Karpas-422 (cell line): Measurements from ENCODE around the gene SUCLG2. TPM values are rescaled to one million over a fixed set of nuclear protein-coding genes. Genes with fewer than 3 reads are reported as not detected.

Source experiments
- DNase-seq: peaks from one replicate; pipeline ENCODE4 v3.0.0-alpha.2; 2015
- H2AFZ ChIP-seq: fragments of 200-600 bp; sonication (generic); 2 replicates; pipeline ENCODE4 v1.6.1; 2014; ENCODE audit warnings: antibody characterized with exemption, low read length, mixed read lengths
- H3K27ac ChIP-seq: fragments of 200-600 bp; sonication (generic); 2 replicates; pipeline ENCODE4 v1.5.1; 2014; ENCODE audit warnings: mild to moderate bottlenecking, low read length, moderate library complexity
- H3K27me3 ChIP-seq: fragments of 200-600 bp; sonication (generic); 2 replicates; pipeline ENCODE4 v1.6.1; 2014; ENCODE audit warnings: low read length, mixed read lengths
- H3K36me3 ChIP-seq: fragments of 200-600 bp; sonication (generic); 2 replicates; pipeline ENCODE4 v1.6.1; 2014; ENCODE audit warnings: low read length, mixed read lengths; ENCODE audit not compliant: insufficient read depth
- H3K4me1 ChIP-seq: fragments of 200-600 bp; sonication (generic); 2 replicates; pipeline ENCODE4 v1.6.1; 2014; ENCODE audit warnings: mild to moderate bottlenecking, low read length, mixed read lengths
- H3K4me2 ChIP-seq: fragments of 200-600 bp; sonication (generic); 2 replicates; pipeline ENCODE4 v1.6.1; 2014; ENCODE audit warnings: low read length, low read depth, mild to moderate bottlenecking; ENCODE audit not compliant: poor library complexity, severe bottlenecking
- H3K4me3 ChIP-seq: fragments of 200-600 bp; sonication (generic); 2 replicates; pipeline ENCODE4 v1.5.1; 2014; ENCODE audit warnings: mild to moderate bottlenecking, antibody characterized with exemption, low read length, mixed read lengths
- H3K79me2 ChIP-seq: fragments of 200-600 bp; sonication (generic); 2 replicates; pipeline ENCODE4 v1.6.1; 2014; ENCODE audit warnings: mild to moderate bottlenecking, low read length, mixed read lengths
- H3K9ac ChIP-seq: fragments of 200-600 bp; sonication (generic); 2 replicates; pipeline ENCODE4 v1.6.0; 2014; ENCODE audit warnings: low read length
- H3K9me2 ChIP-seq: fragments of 200-600 bp; sonication (generic), shearing (Covaris generic); replicated peaks from 2 replicates; pipeline ENCODE4 v1.6.0; 2014; ENCODE audit warnings: mild to moderate bottlenecking, low read length, moderate library complexity; ENCODE audit not compliant: insufficient read depth
- H3K9me3 ChIP-seq: fragments of 300-700, 200-600 bp; sonication (generic); 2 replicates; pipeline ENCODE4 v1.6.1; 2014; ENCODE audit warnings: low read length, mixed read lengths
- H4K20me1 ChIP-seq: fragments of 200-600 bp; sonication (generic); 2 replicates; pipeline ENCODE4 v1.6.1; 2014; ENCODE audit warnings: mild to moderate bottlenecking, antibody characterized with exemption, low read length, low read depth; ENCODE audit not compliant: insufficient read depth
- total RNA-seq: library from RNA; depleted of rRNA; stranded (reverse); fragments of >200 nt; shearing (Covaris generic); gene quantifications from 2 replicates; pipeline ENCODE4 v1.2.3, GENCODE V29; 2014; ENCODE audit warnings: low replicate concordance

Gene SUCLG2
- total RNA-seq, 1 experiment from 2014 or later = 53.6 TPM

- Histone ChIP-seq H3K4me3 (no peak overlapping the region), H4K20me1 (no peaks in the 10 kb centered on the region), H3K9ac (no peak overlapping the region), H3K36me3 (no peaks in the 10 kb centered on the region; the same call in none of the 2 replicates), H3K9me2 (no peaks in the 10 kb centered on the region), H3K27me3 (no peaks in the 10 kb centered on the region), H3K79me2 (peaks cover 37% of the 10 kb centered on the region), H3K27ac (no peak overlapping the region), H2AFZ (no peak overlapping the region), H3K4me2 (no peak overlapping the region), H3K4me1 (peaks cover 14% of the 10 kb centered on the region), H3K9me3 (no peaks in the 10 kb centered on the region)
- no peak for DNase-seq
Observed at GRCh38 chr3:67526246-67526645, 128.2 kb downstream of the SUCLG2 start.

GRCh38 chr3:67524046-67524445 lies 130.4 kb downstream of the SUCLG2 start:
- Histone ChIP-seq H3K27me3 (no peaks in the 10 kb centered on the region), H3K4me1 (peaks cover 23% of the 10 kb centered on the region), H3K27ac (no peak overlapping the region), H3K79me2 (peaks cover 22% of the 10 kb centered on the region; the same call in 1 of the 2 replicates), H3K36me3 (no peaks in the 10 kb centered on the region; the same call in none of the 2 replicates), H4K20me1 (no peaks in the 10 kb centered on the region), H3K4me3 (no peak overlapping the region), H3K4me2 (no peak overlapping the region), H3K9me3 (no peaks in the 10 kb centered on the region), H3K9ac (no peak overlapping the region), H3K9me2 (no peaks in the 10 kb centered on the region), H2AFZ (no peak overlapping the region)
- DNase-seq = no peak

GRCh38 chr3:67522081-67522480 lies 132.3 kb downstream of the SUCLG2 start:
- Histone ChIP-seq H3K9me3 (no peaks in the 10 kb centered on the region), H2AFZ (no peak overlapping the region), H3K4me3 (no peak overlapping the region), H3K4me2 (no peak overlapping the region), H4K20me1 (no peaks in the 10 kb centered on the region), H3K27ac (no peak overlapping the region), H3K36me3 (peaks cover 10% of the 10 kb centered on the region; the same call in 1 of the 2 replicates), H3K27me3 (no peaks in the 10 kb centered on the region), H3K9me2 (no peaks in the 10 kb centered on the region), H3K4me1 (peaks cover 23% of the 10 kb centered on the region), H3K9ac (no peak overlapping the region), H3K79me2 (peaks cover 22% of the 10 kb centered on the region; the same call in 1 of the 2 replicates)
- DNase-seq = no peak

GRCh38 chr3:67521053-67521646 lies 133.3 kb downstream of the SUCLG2 start:
- peak; percentile 56 for DNase-seq
- Histone ChIP-seq H3K27me3 (no peaks in the 10 kb centered on the region), H4K20me1 (no peaks in the 10 kb centered on the region), H3K79me2 (peaks cover 22% of the 10 kb centered on the region; the same call in 1 of the 2 replicates), H3K9me3 (no peaks in the 10 kb centered on the region), H3K4me2 (peak overlapping the region; percentile 80), H2AFZ (no peak overlapping the region), H3K4me3 (peak overlapping the region; percentile 62), H3K4me1 (peaks cover 17% of the 10 kb centered on the region), H3K9ac (peak overlapping the region; percentile 57), H3K36me3 (peaks cover 16% of the 10 kb centered on the region; the same call in 1 of the 2 replicates), H3K27ac (peak overlapping the region; percentile 70), H3K9me2 (no peaks in the 10 kb centered on the region)

GRCh38 chr3:67518236-67518635 lies 136.2 kb downstream of the SUCLG2 start:
- Histone ChIP-seq H2AFZ (no peak overlapping the region), H3K4me1 (peaks cover 14% of the 10 kb centered on the region), H3K27me3 (no peaks in the 10 kb centered on the region), H3K79me2 (peaks cover 13% of the 10 kb centered on the region; the same call in 1 of the 2 replicates), H3K4me3 (no peak overlapping the region), H3K36me3 (peaks cover 20% of the 10 kb centered on the region; the same call in 1 of the 2 replicates), H3K9me3 (no peaks in the 10 kb centered on the region), H4K20me1 (no peaks in the 10 kb centered on the region), H3K9ac (no peak overlapping the region), H3K4me2 (no peak overlapping the region), H3K9me2 (no peaks in the 10 kb centered on the region), H3K27ac (no peak overlapping the region)
- no peak for DNase-seq

GRCh38 chr3:67517781-67518180 lies 136.6 kb downstream of the SUCLG2 start:
- Histone ChIP-seq H3K4me3 (no peak overlapping the region), H3K36me3 (peaks cover 20% of the 10 kb centered on the region; the same call in 1 of the 2 replicates), H3K4me1 (peaks cover 14% of the 10 kb centered on the region), H2AFZ (no peak overlapping the region), H3K27me3 (no peaks in the 10 kb centered on the region), H3K9me2 (no peaks in the 10 kb centered on the region), H4K20me1 (no peaks in the 10 kb centered on the region), H3K79me2 (peaks cover 11% of the 10 kb centered on the region; the same call in 1 of the 2 replicates), H3K9me3 (no peaks in the 10 kb centered on the region), H3K4me2 (no peak overlapping the region), H3K27ac (no peak overlapping the region), H3K9ac (no peak overlapping the region)
- DNase-seq = no peak

- H3K27me3 ChIP-seq = no peaks in the 10 kb centered on the region
- H3K4me3 ChIP-seq = no peak overlapping the region
- H2AFZ ChIP-seq = no peak overlapping the region
- peaks cover 7% of the 10 kb centered on the region; the same call in 1 of the 2 replicates for H3K79me2 ChIP-seq
- peaks cover 11% of the 10 kb centered on the region for H3K4me1 ChIP-seq
- H3K9me2 ChIP-seq = no peaks in the 10 kb centered on the region
- H4K20me1 ChIP-seq = no peaks in the 10 kb centered on the region
- H3K9me3 ChIP-seq = no peaks in the 10 kb centered on the region
- H3K4me2 ChIP-seq = no peak overlapping the region
- H3K27ac ChIP-seq = no peak overlapping the region
- H3K36me3 ChIP-seq = peaks cover 20% of the 10 kb centered on the region; the same call in 1 of the 2 replicates
- H3K9ac ChIP-seq = no peak overlapping the region
- DNase-seq = no peak
Observed at GRCh38 chr3:67516496-67516895, 137.9 kb downstream of the SUCLG2 start.

- DNase-seq = no peak
- Histone ChIP-seq H3K9ac (no peak overlapping the region), H2AFZ (no peak overlapping the region), H3K4me1 (peaks cover 4% of the 10 kb centered on the region), H3K9me3 (no peaks in the 10 kb centered on the region), H4K20me1 (no peaks in the 10 kb centered on the region), H3K4me3 (no peak overlapping the region), H3K27ac (no peak overlapping the region), H3K4me2 (no peak overlapping the region), H3K36me3 (peaks cover 20% of the 10 kb centered on the region; the same call in 1 of the 2 replicates), H3K27me3 (no peaks in the 10 kb centered on the region), H3K79me2 (peaks cover 4% of the 10 kb centered on the region; the same call in 1 of the 2 replicates), H3K9me2 (no peaks in the 10 kb centered on the region)
Observed at GRCh38 chr3:67515778-67516177, 138.6 kb downstream of the SUCLG2 start.
